Natural killer cell (primary cell): ENCODE results near the gene TMEM266. TPM values are rescaled to one million over a fixed set of nuclear protein-coding genes. Genes with fewer than 3 reads are reported as not detected.

ENCODE experiments used
- ATAC-seq, 3 donors: fragments of 150-1000 bp in 2 of 3; fragments of 200-7000 bp in 1 of 3; cut with Tn5 transposase; 1 replicate in 1 of 3; 2 replicates in 2 of 3; pipeline ENCODE4 v1.10.0; 2021; ENCODE audit warnings: mild to moderate bottlenecking in 2 of 3, moderate library complexity in 2 of 3
- DNase-seq, 2 donors: peaks; one replicate each; pipeline versions ENCODE4 v3.0.0 to v3.0.0-alpha.2; 2013 to 2021; ENCODE audit warnings: mixed read lengths in 1 of 2
- H3K27ac ChIP-seq: one replicate; pipeline ENCODE4 v1.5.1; 2013; ENCODE audit warnings: mild to moderate bottlenecking, low read length
- H3K27me3 ChIP-seq: one replicate; pipeline ENCODE4 v1.6.1; 2013; ENCODE audit warnings: low read length; ENCODE audit not compliant: control insufficient read depth, insufficient read depth
- H3K36me3 ChIP-seq: one replicate; pipeline ENCODE4 v1.6.1; 2013; ENCODE audit warnings: low read length; ENCODE audit not compliant: control insufficient read depth, insufficient read depth
- H3K4me1 ChIP-seq: one replicate; pipeline ENCODE4 v1.6.1; 2013; ENCODE audit warnings: low read length; ENCODE audit not compliant: control insufficient read depth, insufficient read depth
- H3K4me3 ChIP-seq: one replicate; pipeline ENCODE4 v1.5.1; 2013; ENCODE audit warnings: low read length
- H3K9me3 ChIP-seq: one replicate; pipeline ENCODE4 v1.6.1; 2013; ENCODE audit warnings: low read length; ENCODE audit not compliant: control insufficient read depth, insufficient read depth
- H3K27ac Mint-ChIP-seq, 2 donors: one replicate each; pipeline ENCODE4 v1.8.0; 2022; ENCODE audit warnings: mild to moderate bottlenecking in 2 of 2, mixed read lengths in 2 of 2, moderate library complexity in 1 of 2
- H3K27me3 Mint-ChIP-seq, 2 donors: one replicate each; pipeline ENCODE4 v1.8.0; 2022; ENCODE audit warnings: low read depth in 2 of 2, mixed read lengths in 2 of 2
- H3K36me3 Mint-ChIP-seq: one replicate; pipeline ENCODE4 v1.8.0; 2022; ENCODE audit warnings: mixed read lengths
- H3K4me1 Mint-ChIP-seq, 2 donors: one replicate each; pipeline ENCODE4 v1.8.0; 2022; ENCODE audit warnings: mixed read lengths in 2 of 2
- H3K4me3 Mint-ChIP-seq: one replicate; pipeline ENCODE4 v1.8.0; 2022; ENCODE audit warnings: mild to moderate bottlenecking, moderate library complexity, mixed read lengths
- H3K9me3 Mint-ChIP-seq, 2 donors: one replicate each; pipeline ENCODE4 v1.8.0; 2022; ENCODE audit warnings: mixed read lengths in 2 of 2
- CTCF ChIP-seq: fragments of 200-600 bp; IDR thresholded peaks from one replicate; pipeline ENCODE4 v1.8.0; 2022; ENCODE audit warnings: antibody characterized with exemption
- WGBS: methylation state at CpG from one replicate; pipeline ENCODE4 v1.1.7; 2013; ENCODE audit warnings: missing lambda C conversion rate; ENCODE audit not compliant: insufficient coverage; 5-methylcytosine and 5-hydroxymethylcytosine counted together
- intact Hi-C: fragments of 100-400 bp; cut with micrococcal nuclease; formaldehyde crosslinking; loops from one replicate; pipeline ENCODE4 v1.14.2; 2022
- total RNA-seq, 4 donors: library from RNA; stranded (reverse); fragments of 120-200 nt in 1 of 4; gene quantifications; one replicate each; pipeline versions ENCODE4 v1.2.3 to v1.2.4, GENCODE V29; 2013 to 2022

TMEM266 gene
- total RNA-seq, 3 donors from 2014 or later (not counting 1 experiment from before 2014, with no cell fraction given) = not detected

- Mint-ChIP-seq H3K27me3 (peaks cover 0 to 6% of the 10 kb centered on the region in 2 donors), H3K36me3 (no peaks in the 10 kb centered on the region), H3K4me3 (no peak overlapping the region), H3K27ac (no peak overlapping the region), H3K4me1 (no peaks in the 10 kb centered on the region), H3K9me3 (no peaks in the 10 kb centered on the region)
- Histone ChIP-seq H3K9me3 (no peaks in the 10 kb centered on the region), H3K27ac (no peak overlapping the region), H3K27me3 (no peaks in the 10 kb centered on the region), H3K4me3 (no peak overlapping the region), H3K36me3 (no peaks in the 10 kb centered on the region), H3K4me1 (no peaks in the 10 kb centered on the region)
- DNase-seq (no peak), ATAC-seq (no peak)
- no peak for TF ChIP-seq CTCF
- 88% methylated on average over 5 of the region's 5 CpGs for WGBS
- intact Hi-C loops = no loop called here
These were observed 99.0 kb downstream of the TMEM266 start for GRCh38 chr15:76158815-76159214.

GRCh38 chr15:76159282-76159681 is 99.5 kb downstream of the TMEM266 start:
- Mint-ChIP-seq H3K36me3 (no peaks in the 10 kb centered on the region), H3K9me3 (no peaks in the 10 kb centered on the region), H3K27ac (no peak overlapping the region), H3K4me3 (no peak overlapping the region), H3K27me3 (peaks cover 0 to 6% of the 10 kb centered on the region in 2 donors), H3K4me1 (no peaks in the 10 kb centered on the region)
- Histone ChIP-seq H3K36me3 (no peaks in the 10 kb centered on the region), H3K9me3 (no peaks in the 10 kb centered on the region), H3K27me3 (no peaks in the 10 kb centered on the region), H3K27ac (no peak overlapping the region), H3K4me1 (no peaks in the 10 kb centered on the region), H3K4me3 (no peak overlapping the region)
- DNase-seq (no peak), ATAC-seq (no peak)
- TF ChIP-seq CTCF = no peak
- intact Hi-C loops = no loop called here
- WGBS = 86% methylated on average over 5 of the region's 5 CpGs

GRCh38 chr15:76160426-76161152 is 100.8 kb downstream of the TMEM266 start:
- DNase-seq (no peak), ATAC-seq (no peak)
- Mint-ChIP-seq H3K27ac (no peak overlapping the region), H3K27me3 (peaks cover 0 to 6% of the 10 kb centered on the region in 2 donors), H3K36me3 (no peaks in the 10 kb centered on the region), H3K4me3 (no peak overlapping the region), H3K9me3 (no peaks in the 10 kb centered on the region), H3K4me1 (no peaks in the 10 kb centered on the region)
- Histone ChIP-seq H3K27me3 (no peaks in the 10 kb centered on the region), H3K4me3 (no peak overlapping the region), H3K27ac (no peak overlapping the region), H3K9me3 (no peaks in the 10 kb centered on the region), H3K4me1 (no peaks in the 10 kb centered on the region), H3K36me3 (no peaks in the 10 kb centered on the region)
- intact Hi-C loops = no loop called here
- WGBS = 90% methylated on average over 24 of the region's 24 CpGs
- no peak for TF ChIP-seq CTCF
